HG03135 (cell line): Measurements from ENCODE around the gene FLYWCH2.
"Not testable (repeated sequence)": the region's sequence is repeated elsewhere in the genome, so short reads cannot be mapped to it uniquely, and the experiment has no call there.

ENCODE experiments used
- ATAC-seq: cut with Tn5 transposase; IDR thresholded peaks from one replicate; pipeline ENCODE4 v1.9.1; 2021; ENCODE audit warnings: mild to moderate bottlenecking, moderate library complexity; ENCODE audit not compliant: unreplicated experiment

The FLYWCH2 gene

GRCh38 chr16:2934450-2934849 is 51.4 kb downstream of the FLYWCH2 start:
- no peak for ATAC-seq

- ATAC-seq = no peak
These were observed 53.5 kb downstream of the FLYWCH2 start for GRCh38 chr16:2936436-2937011.

GRCh38 chr16:2937170-2937569 is 54.2 kb downstream of the FLYWCH2 start:
- ATAC-seq = no peak

GRCh38 chr16:2938206-2938605 is 55.2 kb downstream of the FLYWCH2 start:
- no peak for ATAC-seq

- no peak for ATAC-seq
These were observed 57.0 kb downstream of the FLYWCH2 start for GRCh38 chr16:2939968-2940367.

- no peak for ATAC-seq
These were observed 59.0 kb downstream of the FLYWCH2 start for GRCh38 chr16:2942045-2942444.

GRCh38 chr16:2943716-2944115 is 60.7 kb downstream of the FLYWCH2 start:
- not testable (repeated sequence) for ATAC-seq

GRCh38 chr16:2946649-2947048 is 63.6 kb downstream of the FLYWCH2 start:
- ATAC-seq = no peak
